BLaER1 treated with 17β-estradiol and CSF1 and Interleukin-3, amounts not matched to agents 10 nM and 100 nM (cell line): ENCODE data around the gene CHN2.

Experiments used
- H3K27ac ChIP-seq, 11 experiments: shearing (Covaris generic); formaldehyde crosslinking; 2 replicates each; pipeline ENCODE4 v1.8.1; 2022
- H3K27me3 ChIP-seq, 11 experiments: shearing (Covaris generic); formaldehyde crosslinking; 2 replicates each; pipeline ENCODE4 v1.8.1; 2022
- H3K36me3 ChIP-seq, 11 experiments: shearing (Covaris generic); formaldehyde crosslinking; 2 replicates each; pipeline ENCODE4 v1.8.1; 2022
- H3K4me1 ChIP-seq, 10 experiments: shearing (Covaris generic); formaldehyde crosslinking; 2 replicates each; pipeline ENCODE4 v1.8.1; 2022
- H3K4me2 ChIP-seq, 11 experiments: shearing (Covaris generic); formaldehyde crosslinking; 2 replicates each; pipeline ENCODE4 v1.8.1; 2022
- H3K4me3 ChIP-seq, 10 experiments: shearing (Covaris generic); formaldehyde crosslinking; 2 replicates each; pipeline ENCODE4 v1.8.1; 2022
- H3K9ac ChIP-seq, 11 experiments: shearing (Covaris generic); formaldehyde crosslinking; 2 replicates each; pipeline ENCODE4 v1.8.1; 2022
- H3K9me3 ChIP-seq, 11 experiments: shearing (Covaris generic); formaldehyde crosslinking; replicated peaks in 1 of 11; 2 replicates each; pipeline ENCODE4 v1.8.1; 2022
- H4K20me1 ChIP-seq, 11 experiments: shearing (Covaris generic); formaldehyde crosslinking; 2 replicates each; pipeline ENCODE4 v1.8.1; 2022
- Cebpa-rat ChIP-seq, 11 experiments: shearing (Covaris generic); IDR thresholded peaks; 2 replicates each; pipeline ENCODE4 v1.8.1; 2022

The CHN2 gene

GRCh38 chr7:29434380-29434768 lies 239.8 kb downstream of the CHN2 start:
- Histone ChIP-seq H3K36me3 (no peaks in the 10 kb centered on the region), H4K20me1 (no peaks in the 10 kb centered on the region), H3K27me3 (no peaks in the 10 kb centered on the region), H3K27ac (no peak overlapping the region), H3K4me3 (no peak overlapping the region), H3K9me3 (0 out of 22 replicates have a peak, but pooled peaks cover 0 to 3% (median 0%) of the 10 kb centered on the region in 11 experiments), H3K9ac (no peak overlapping the region), H3K4me1 (peaks cover 0 to 8% (median 2%) of the 10 kb centered on the region in 10 experiments; a peak in 7 of 20 replicates), H3K4me2 (peak overlapping the region in 1 of 11 experiments; percentile 9; a peak in 2 of 22 replicates)
- no peak for TF ChIP-seq Cebpa-rat (IDR thresholded peaks at IDR 0.05)

DNA sequence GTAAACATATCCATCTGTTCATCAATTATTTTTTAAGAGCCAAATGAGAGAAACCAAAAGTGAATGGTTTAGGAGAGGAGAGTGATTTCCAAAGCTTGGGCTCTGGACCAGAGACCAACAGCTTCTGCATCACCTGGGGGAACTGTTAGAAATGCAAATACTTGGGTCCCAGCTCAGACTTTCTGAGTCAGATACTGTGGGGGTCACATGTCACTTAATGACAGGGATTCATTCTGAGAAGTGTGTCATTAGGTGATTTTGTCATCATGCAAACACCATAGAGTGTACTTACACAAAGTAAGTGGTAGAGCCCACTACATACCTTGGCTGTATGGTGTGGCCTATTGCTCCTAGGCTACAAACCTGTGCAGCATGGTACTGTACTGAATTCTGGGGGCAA lies 240.6 kb downstream of the CHN2 start:
- Histone ChIP-seq H3K4me1 (peaks cover 0 to 8% (median 2%) of the 10 kb centered on the region in 10 experiments; a peak in 7 of 20 replicates), H3K27ac (no peak overlapping the region), H3K27me3 (no peaks in the 10 kb centered on the region), H4K20me1 (no peaks in the 10 kb centered on the region), H3K9ac (no peak overlapping the region), H3K9me3 (0 out of 22 replicates have a peak, but pooled peaks cover 0 to 3% (median 0%) of the 10 kb centered on the region in 11 experiments), H3K36me3 (no peaks in the 10 kb centered on the region), H3K4me2 (no peak overlapping the region), H3K4me3 (no peak overlapping the region)
- no peak for TF ChIP-seq Cebpa-rat (IDR thresholded peaks at IDR 0.05)

- no peak for TF ChIP-seq Cebpa-rat (IDR thresholded peaks at IDR 0.05)
- no peaks in the 10 kb centered on the region for H4K20me1 ChIP-seq
- H3K9me3 ChIP-seq, result 0 out of 22 replicates have a peak, but pooled peaks cover 0 to 3% (median 0%) of the 10 kb centered on the region in 11 experiments
- no peak overlapping the region for H3K4me2 ChIP-seq
- H3K27me3 ChIP-seq, result no peaks in the 10 kb centered on the region
- H3K36me3 ChIP-seq, result no peaks in the 10 kb centered on the region
- no peak overlapping the region for H3K4me3 ChIP-seq
- H3K27ac ChIP-seq, result no peak overlapping the region
- H3K4me1 ChIP-seq, result peaks cover 0 to 8% (median 2%) of the 10 kb centered on the region in 10 experiments; a peak in 7 of 20 replicates
- H3K9ac ChIP-seq, result no peak overlapping the region
Measured at GRCh38 chr7:29435902-29436301, 241.3 kb downstream of the CHN2 start.

GRCh38 chr7:29442146-29442545 lies 247.6 kb downstream of the CHN2 start:
- Histone ChIP-seq H3K4me2 (no peak overlapping the region), H3K9ac (no peak overlapping the region), H3K27ac (no peak overlapping the region)

GRCh38 chr7:29443552-29443951 lies 249.0 kb downstream of the CHN2 start:
- Histone ChIP-seq H3K4me1 (no peaks in the 10 kb centered on the region), H3K27ac (no peak overlapping the region), H3K36me3 (no peaks in the 10 kb centered on the region), H3K4me2 (no peak overlapping the region), H3K9me3 (no peaks in the 10 kb centered on the region), H3K9ac (no peak overlapping the region), H3K27me3 (no peaks in the 10 kb centered on the region), H3K4me3 (no peak overlapping the region), H4K20me1 (no peaks in the 10 kb centered on the region)
- no peak for TF ChIP-seq Cebpa-rat (IDR thresholded peaks at IDR 0.05)

More at GRCh38 chr7:29442146-29442545, 247.6 kb downstream of the CHN2 start:
- Histone ChIP-seq H4K20me1 (no peaks in the 10 kb centered on the region), H3K4me1 (no peaks in the 10 kb centered on the region), H3K27me3 (no peaks in the 10 kb centered on the region), H3K36me3 (no peaks in the 10 kb centered on the region), H3K9me3 (no peaks in the 10 kb centered on the region), H3K4me3 (no peak overlapping the region)
- TF ChIP-seq Cebpa-rat (IDR thresholded peaks at IDR 0.05), result no peak

GRCh38 chr7:29444267-29444666 lies 249.7 kb downstream of the CHN2 start:
- H3K27me3 ChIP-seq, result no peaks in the 10 kb centered on the region
- no peak for TF ChIP-seq Cebpa-rat (IDR thresholded peaks at IDR 0.05)

GRCh38 chr7:29445736-29446135 lies 251.2 kb downstream of the CHN2 start:
- H3K27me3 ChIP-seq, result no peaks in the 10 kb centered on the region
- H3K9ac ChIP-seq, result no peak overlapping the region
- TF ChIP-seq Cebpa-rat (IDR thresholded peaks at IDR 0.05), result no peak
- H4K20me1 ChIP-seq, result no peaks in the 10 kb centered on the region
- H3K27ac ChIP-seq, result no peak overlapping the region
- peaks cover 0 to 15% (median 13%) of the 10 kb centered on the region in 10 experiments; a peak in 16 of 20 replicates for H3K4me1 ChIP-seq
- no peaks in the 10 kb centered on the region for H3K36me3 ChIP-seq
- H3K9me3 ChIP-seq, result no peaks in the 10 kb centered on the region
- no peak overlapping the region for H3K4me2 ChIP-seq
- H3K4me3 ChIP-seq, result no peak overlapping the region

More at GRCh38 chr7:29444267-29444666, 249.7 kb downstream of the CHN2 start:
- no peak overlapping the region for H3K9ac ChIP-seq
- H3K9me3 ChIP-seq, result no peaks in the 10 kb centered on the region
- no peak overlapping the region for H3K4me2 ChIP-seq
- no peaks in the 10 kb centered on the region for H4K20me1 ChIP-seq
- no peaks in the 10 kb centered on the region for H3K36me3 ChIP-seq
- H3K4me3 ChIP-seq, result no peak overlapping the region
- peaks cover 0 to 3% (median 1%) of the 10 kb centered on the region in 10 experiments; a peak in 10 of 20 replicates for H3K4me1 ChIP-seq
- H3K27ac ChIP-seq, result no peak overlapping the region

- H3K4me3 ChIP-seq, result no peak overlapping the region
- no peaks in the 10 kb centered on the region for H3K27me3 ChIP-seq
- no peaks in the 10 kb centered on the region for H4K20me1 ChIP-seq
- no peak overlapping the region for H3K27ac ChIP-seq
- H3K9me3 ChIP-seq, result no peaks in the 10 kb centered on the region
- H3K36me3 ChIP-seq, result no peaks in the 10 kb centered on the region
- H3K4me2 ChIP-seq, result no peak overlapping the region
- no peak for TF ChIP-seq Cebpa-rat (IDR thresholded peaks at IDR 0.05)
- no peak overlapping the region for H3K9ac ChIP-seq
- peaks cover 0 to 15% (median 13%) of the 10 kb centered on the region in 10 experiments; a peak in 16 of 20 replicates for H3K4me1 ChIP-seq
Measured at GRCh38 chr7:29447828-29448227, 253.3 kb downstream of the CHN2 start.

DNA sequence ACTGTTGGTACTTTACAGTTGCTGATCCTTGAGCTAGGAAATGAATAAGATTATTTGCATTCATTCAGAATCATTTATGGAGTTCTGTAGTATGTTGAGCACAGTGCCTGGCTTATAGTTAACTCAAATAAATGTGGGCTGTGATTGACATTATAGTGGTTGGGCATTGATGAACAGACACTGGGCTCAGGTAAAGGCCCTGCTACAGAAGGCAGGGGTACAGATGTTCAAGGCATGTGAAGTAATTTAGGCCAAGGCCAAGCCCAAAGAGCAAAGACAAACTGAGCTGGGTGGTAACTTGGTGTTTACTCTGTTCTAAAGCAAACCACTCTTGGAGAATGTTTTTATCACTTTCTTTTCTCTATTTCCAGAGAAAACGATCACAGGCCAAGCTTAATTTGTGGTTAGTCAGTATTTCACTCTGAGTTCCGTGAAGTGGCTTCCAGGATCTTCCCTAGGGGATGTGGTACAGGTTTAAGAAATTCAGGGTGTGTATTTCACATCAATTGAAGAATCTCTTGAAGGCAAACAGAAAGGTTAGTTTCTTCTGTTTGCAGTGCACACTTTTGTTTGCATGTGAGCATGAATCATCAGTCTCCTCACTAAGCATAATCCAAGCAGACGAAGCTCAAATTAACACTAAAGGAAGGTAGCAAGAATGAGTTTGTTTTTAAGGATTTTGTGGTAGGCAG lies 255.1 kb downstream of the CHN2 start:
- no peaks in the 10 kb centered on the region for H3K36me3 ChIP-seq
- H3K9ac ChIP-seq, result no peak overlapping the region
- H3K4me1 ChIP-seq, result peaks cover 0 to 15% (median 13%) of the 10 kb centered on the region in 10 experiments; a peak in 16 of 20 replicates
- no peaks in the 10 kb centered on the region for H4K20me1 ChIP-seq
- no peak overlapping the region for H3K4me3 ChIP-seq
- no peak overlapping the region for H3K27ac ChIP-seq
- H3K27me3 ChIP-seq, result no peaks in the 10 kb centered on the region
- H3K9me3 ChIP-seq, result no peaks in the 10 kb centered on the region
- no peak for TF ChIP-seq Cebpa-rat (IDR thresholded peaks at IDR 0.05)
- peak overlapping the region in 8 of 11 experiments; percentile 23 to 58 (median 36); a peak in 17 of 22 replicates for H3K4me2 ChIP-seq

- no peak for TF ChIP-seq Cebpa-rat (IDR thresholded peaks at IDR 0.05)
- Histone ChIP-seq H3K4me3 (no peak overlapping the region), H3K36me3 (no peaks in the 10 kb centered on the region), H3K4me1 (peaks cover 0 to 15% (median 13%) of the 10 kb centered on the region in 10 experiments; a peak in 16 of 20 replicates), H3K27ac (no peak overlapping the region), H3K9me3 (no peaks in the 10 kb centered on the region), H3K4me2 (no peak overlapping the region), H3K9ac (no peak overlapping the region), H3K27me3 (no peaks in the 10 kb centered on the region), H4K20me1 (no peaks in the 10 kb centered on the region)
Measured at GRCh38 chr7:29453021-29453420, 258.4 kb downstream of the CHN2 start.
